Uterus (tissue), 4 donors: ENCODE results near the gene BRAP. TPM values are rescaled to one million over a fixed set of nuclear protein-coding genes. Genes with fewer than 3 reads are reported as not detected.
A peak's percentile ranks its signal among the peaks of the same experiment; 100 is the strongest.

Source experiments
- DNase-seq, 2 donors: peaks; one replicate each; pipeline ENCODE4 v3.0.0-alpha.2; 2019 to 2020
- H3K27ac ChIP-seq, 2 donors: fragments of 200-600 bp; sonication (generic); 1 replicate in 1 of 2; 2 replicates in 1 of 2; pipeline ENCODE4 v1.5.1; 2016 to 2018
- H3K27me3 ChIP-seq, 2 donors: fragments of 200-600 bp; sonication (generic); one replicate each; pipeline ENCODE4 v1.5.1; 2018 to 2019; ENCODE audit warnings: control low read depth in 1 of 2
- H3K36me3 ChIP-seq, 2 donors: fragments of 200-600 bp; sonication (generic); one replicate each; pipeline ENCODE4 v1.5.1; 2019; ENCODE audit warnings: control low read depth in 1 of 2
- H3K4me1 ChIP-seq, 2 donors: fragments of 200-600 bp; sonication (generic); one replicate each; pipeline ENCODE4 v1.5.1; 2018 to 2019; ENCODE audit warnings: control low read depth in 1 of 2
- H3K4me3 ChIP-seq, 2 donors: fragments of 200-600 bp; sonication (generic); 1 replicate in 1 of 2; 2 replicates in 1 of 2; pipeline ENCODE4 v1.5.1; 2018 to 2019; ENCODE audit warnings: mild to moderate bottlenecking in 1 of 2
- H3K9me3 ChIP-seq, 2 donors: fragments of 200-600 bp; sonication (generic); one replicate each; pipeline ENCODE4 v1.5.1; 2019; ENCODE audit warnings: control low read depth in 1 of 2
- POLR2A ChIP-seq, 2 donors: fragments of 450-650 bp; IDR thresholded peaks; one replicate each; pipeline ENCODE4 v1.6.1; 2016; ENCODE audit warnings: antibody characterized with exemption in 2 of 2, mild to moderate bottlenecking in 1 of 2, moderate library complexity in 1 of 2
- intact Hi-C: fragments of 100-400 bp; cut with DNase I; formaldehyde crosslinking; loops from one replicate; pipeline ENCODE4 v1.15.1; 2023; ENCODE audit warnings: low total_unique reads
- total RNA-seq, 4 donors: library from RNA; depleted of rRNA in 3 of 4; stranded (reverse); fragments of >200 nt in 3 of 4; gene quantifications; one replicate each; pipeline versions ENCODE4 v1.1.0 to v1.2.4, GENCODE V29; 2014 to 2023
- TF ChIP-seq, protein P1 (sequence below), 4 experiments: fragments of 200-600 bp in 2 of 4; fragments of 450-650 bp in 2 of 4; sonication (generic) in 2 of 4; IDR thresholded peaks; one replicate each; pipeline ENCODE4 v1.5.1; 2016 to 2019; ENCODE audit warnings: antibody characterized with exemption in 4 of 4, mild to moderate bottlenecking in 2 of 4, moderate library complexity in 1 of 4
- donor health status: DM: yes; HTN: yes; CAD: no.

Gene BRAP, protein sequence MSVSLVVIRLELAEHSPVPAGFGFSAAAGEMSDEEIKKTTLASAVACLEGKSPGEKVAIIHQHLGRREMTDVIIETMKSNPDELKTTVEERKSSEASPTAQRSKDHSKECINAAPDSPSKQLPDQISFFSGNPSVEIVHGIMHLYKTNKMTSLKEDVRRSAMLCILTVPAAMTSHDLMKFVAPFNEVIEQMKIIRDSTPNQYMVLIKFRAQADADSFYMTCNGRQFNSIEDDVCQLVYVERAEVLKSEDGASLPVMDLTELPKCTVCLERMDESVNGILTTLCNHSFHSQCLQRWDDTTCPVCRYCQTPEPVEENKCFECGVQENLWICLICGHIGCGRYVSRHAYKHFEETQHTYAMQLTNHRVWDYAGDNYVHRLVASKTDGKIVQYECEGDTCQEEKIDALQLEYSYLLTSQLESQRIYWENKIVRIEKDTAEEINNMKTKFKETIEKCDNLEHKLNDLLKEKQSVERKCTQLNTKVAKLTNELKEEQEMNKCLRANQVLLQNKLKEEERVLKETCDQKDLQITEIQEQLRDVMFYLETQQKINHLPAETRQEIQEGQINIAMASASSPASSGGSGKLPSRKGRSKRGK
- total RNA-seq: 10 to 100 TPM in 3 of 4 donors, 1 to 10 TPM in 1; 3.1 to 23.0 (median 20.4) TPM

DNA sequence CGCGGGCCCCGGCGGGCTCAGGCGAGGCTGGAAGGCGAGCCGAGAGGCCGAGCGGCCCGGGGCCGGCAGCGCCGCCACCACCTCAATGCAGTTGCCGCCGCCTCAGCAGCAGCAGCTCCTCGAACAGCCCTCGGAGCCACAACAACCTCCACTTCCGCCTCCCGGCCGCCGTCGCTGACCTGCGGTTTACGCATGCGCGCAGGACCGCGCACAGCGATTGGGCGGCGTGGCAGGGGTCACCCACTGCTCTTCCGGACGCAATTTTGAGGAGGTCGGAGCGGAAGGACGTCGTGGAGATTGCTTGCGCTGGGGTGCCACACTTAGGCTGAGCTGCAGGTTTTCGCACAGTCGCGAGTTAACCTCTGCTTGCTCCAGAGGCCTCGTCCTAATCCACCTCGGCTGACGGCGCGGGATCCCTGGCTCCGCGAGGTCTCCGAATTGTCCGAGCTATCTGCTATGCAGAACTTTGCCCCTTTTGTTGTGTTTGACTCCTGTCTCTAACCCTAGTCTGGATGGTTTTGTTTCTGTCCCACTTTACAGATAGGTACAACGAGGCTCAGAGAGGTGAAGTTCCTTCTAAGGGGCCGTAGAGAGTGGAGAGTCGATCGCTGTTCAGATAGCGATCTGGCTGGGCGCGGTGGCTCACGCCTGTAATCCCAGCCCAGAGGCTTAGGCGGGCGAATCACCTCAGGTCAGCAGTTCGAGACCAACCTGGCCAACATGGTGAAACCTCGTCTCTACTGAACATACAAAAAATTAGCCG is at the start of gene BRAP, which contains the start of gene ACAD10:
Gene BRAP, minus strand, starts transcription at position 146 of the 763 bp plus-strand sequence. CDS start 164 bp downstream, outside the sequence.
Gene ACAD10, plus strand, starts transcription at position 243 of the 763 bp plus-strand sequence. CDS start 6,657 bp downstream, outside the sequence.
- Histone ChIP-seq H3K27me3 (no peaks in the 10 kb centered on the region), H3K27ac (peak within 1 kb of the TSS; percentile 79 to 86), H3K9me3 (no peaks in the 10 kb centered on the region), H3K4me1 (no peaks in the 10 kb centered on the region), H3K4me3 (peak within 1 kb of the TSS; percentile 94 to 100), H3K36me3 (no peaks in the 10 kb centered on the region)
- DNase-seq: peak; percentile 90 to 94
- intact Hi-C loops: no loop called here
- TF ChIP-seq POLR2A (IDR thresholded peaks at IDR 0.05): peak; percentile 56 to 70
- TF ChIP-seq, protein P1, sequence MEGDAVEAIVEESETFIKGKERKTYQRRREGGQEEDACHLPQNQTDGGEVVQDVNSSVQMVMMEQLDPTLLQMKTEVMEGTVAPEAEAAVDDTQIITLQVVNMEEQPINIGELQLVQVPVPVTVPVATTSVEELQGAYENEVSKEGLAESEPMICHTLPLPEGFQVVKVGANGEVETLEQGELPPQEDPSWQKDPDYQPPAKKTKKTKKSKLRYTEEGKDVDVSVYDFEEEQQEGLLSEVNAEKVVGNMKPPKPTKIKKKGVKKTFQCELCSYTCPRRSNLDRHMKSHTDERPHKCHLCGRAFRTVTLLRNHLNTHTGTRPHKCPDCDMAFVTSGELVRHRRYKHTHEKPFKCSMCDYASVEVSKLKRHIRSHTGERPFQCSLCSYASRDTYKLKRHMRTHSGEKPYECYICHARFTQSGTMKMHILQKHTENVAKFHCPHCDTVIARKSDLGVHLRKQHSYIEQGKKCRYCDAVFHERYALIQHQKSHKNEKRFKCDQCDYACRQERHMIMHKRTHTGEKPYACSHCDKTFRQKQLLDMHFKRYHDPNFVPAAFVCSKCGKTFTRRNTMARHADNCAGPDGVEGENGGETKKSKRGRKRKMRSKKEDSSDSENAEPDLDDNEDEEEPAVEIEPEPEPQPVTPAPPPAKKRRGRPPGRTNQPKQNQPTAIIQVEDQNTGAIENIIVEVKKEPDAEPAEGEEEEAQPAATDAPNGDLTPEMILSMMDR (IDR thresholded peaks at IDR 0.05): peak in 2 of 4 experiments; percentile 11 to 34

DNA sequence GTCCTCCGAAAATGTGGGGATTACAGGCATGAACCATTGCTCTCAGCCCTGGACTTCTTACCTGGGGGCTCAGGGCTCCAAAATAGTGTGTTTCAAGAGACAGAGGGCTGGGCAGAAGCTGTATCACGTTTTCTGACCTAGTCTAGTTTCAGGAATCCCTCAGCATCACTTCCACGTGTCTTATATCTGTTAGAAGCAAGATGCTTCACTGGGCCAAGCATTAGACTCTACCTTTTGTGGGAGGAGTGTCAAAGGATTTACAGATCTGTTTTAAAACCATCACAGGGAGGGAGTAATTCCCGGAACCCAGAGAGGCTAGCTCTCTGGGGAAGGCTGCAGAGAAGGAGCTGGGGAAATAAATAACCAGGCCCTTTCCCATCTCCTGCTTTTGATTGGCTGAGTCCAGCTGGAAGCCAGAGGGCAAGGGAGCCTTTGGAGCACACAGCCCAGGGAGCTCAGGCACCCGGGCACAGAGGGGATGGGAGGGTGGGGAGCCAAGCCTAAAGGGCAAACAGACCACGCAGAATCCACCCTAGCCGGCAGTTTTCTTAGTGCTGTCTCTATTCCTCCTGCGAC is 47.7 kb upstream of the BRAP start:
- intact Hi-C loops: no loop called here
- Histone ChIP-seq H3K4me1 (no peaks in the 10 kb centered on the region), H3K4me3 (no peak overlapping the region), H3K27me3 (no peaks in the 10 kb centered on the region), H3K36me3 (no peaks in the 10 kb centered on the region), H3K27ac (no peak overlapping the region), H3K9me3 (no peaks in the 10 kb centered on the region)
- TF ChIP-seq, protein P1 (IDR thresholded peaks at IDR 0.05): no peak
- no peak for TF ChIP-seq POLR2A (IDR thresholded peaks at IDR 0.05)
- no peak for DNase-seq

DNA sequence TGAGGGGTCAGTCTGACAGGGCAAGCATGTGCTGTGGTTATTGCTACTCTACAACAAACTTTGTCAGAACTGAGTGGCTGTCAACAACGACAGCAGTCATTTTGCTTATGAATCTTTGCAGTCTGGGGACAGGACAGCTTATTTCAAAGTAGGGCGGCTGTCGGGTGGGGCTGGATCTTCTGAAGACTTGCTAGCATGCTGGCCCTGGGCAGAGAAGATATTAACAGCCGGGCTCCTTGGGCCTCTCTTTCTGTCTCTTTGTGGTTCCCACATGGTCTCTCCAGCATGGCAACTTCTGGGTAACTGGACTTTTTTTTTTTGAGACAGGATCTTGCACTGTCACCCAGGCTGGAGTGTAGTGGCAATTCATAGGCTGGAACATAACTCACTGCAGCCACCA is 47.0 kb upstream of the BRAP start:
- TF ChIP-seq, protein P1 (IDR thresholded peaks at IDR 0.05): no peak
- no peak for TF ChIP-seq POLR2A (IDR thresholded peaks at IDR 0.05)
- intact Hi-C loops: no loop called here
- no peaks in the 10 kb centered on the region for H3K4me1 ChIP-seq
- no peaks in the 10 kb centered on the region for H3K9me3 ChIP-seq
- no peak overlapping the region for H3K4me3 ChIP-seq
- no peaks in the 10 kb centered on the region for H3K36me3 ChIP-seq
- H3K27me3 ChIP-seq: no peaks in the 10 kb centered on the region
- no peak for DNase-seq
- no peak overlapping the region for H3K27ac ChIP-seq

DNA sequence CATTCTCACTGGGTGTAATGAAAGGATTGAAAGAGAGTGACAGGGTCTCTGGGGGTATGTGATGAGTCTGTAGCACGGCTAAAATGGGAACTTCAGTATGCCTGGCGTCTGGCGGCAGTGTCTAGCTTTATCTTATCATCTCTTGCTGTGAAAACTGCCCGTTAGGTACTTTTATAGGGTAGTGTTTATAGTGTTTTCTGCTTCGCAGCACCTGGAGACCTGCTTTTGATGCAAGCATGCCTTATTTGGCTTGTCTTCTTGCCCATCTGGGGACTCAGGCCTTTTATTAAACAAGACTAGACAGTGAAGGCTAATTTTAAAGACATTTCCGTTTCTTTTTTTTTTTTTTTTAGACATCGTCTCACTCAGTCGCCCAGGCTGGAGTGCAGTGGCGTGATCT is 44.7 kb upstream of the BRAP start:
- TF ChIP-seq POLR2A (IDR thresholded peaks at IDR 0.05): no peak
- TF ChIP-seq, protein P1 (IDR thresholded peaks at IDR 0.05): no peak
- Histone ChIP-seq H3K36me3 (no peaks in the 10 kb centered on the region), H3K9me3 (no peaks in the 10 kb centered on the region), H3K27me3 (no peaks in the 10 kb centered on the region), H3K4me3 (no peak overlapping the region), H3K27ac (no peak overlapping the region), H3K4me1 (no peaks in the 10 kb centered on the region)
- DNase-seq: no peak
- intact Hi-C loops: no loop called here
